Neural cell (in vitro differentiated cells): ENCODE results near the gene AEBP2. TPM values are rescaled to one million over a fixed set of nuclear protein-coding genes. Genes with fewer than 3 reads are reported as not detected.

Source experiments
- H2AFZ ChIP-seq: fragments of 200-600, 300-800 bp; sonication (generic), shearing (Covaris generic); 2 replicates; pipeline ENCODE4 v1.6.0; 2014; ENCODE audit warnings: low read depth, mild to moderate bottlenecking, antibody characterized with exemption, low read length, moderate library complexity
- H3F3A ChIP-seq: fragments of 200-600 bp; shearing (Covaris generic); 2 replicates; pipeline ENCODE4 v1.6.1; 2016; ENCODE audit warnings: mild to moderate bottlenecking, moderate library complexity, mixed read lengths, antibody characterized with exemption, low read length; ENCODE audit not compliant: insufficient read depth, poor library complexity, severe bottlenecking
- H3K27ac ChIP-seq: fragments of 200-600, 300-800 bp; sonication (generic), shearing (Covaris generic); 2 replicates; pipeline ENCODE4 v1.5.1; 2014; ENCODE audit warnings: mild to moderate bottlenecking, low read length, moderate library complexity
- H3K27me3 ChIP-seq: fragments of 300-800, 200-600 bp; sonication (generic), shearing (Covaris generic); 2 replicates; pipeline ENCODE4 v1.6.0; 2014; ENCODE audit warnings: mild to moderate bottlenecking, low read depth, low read length, moderate library complexity; ENCODE audit not compliant: insufficient read depth
- H3K36me3 ChIP-seq: fragments of 300-800, 200-600 bp; sonication (generic), shearing (Covaris generic); 2 replicates; pipeline ENCODE4 v1.5.1; 2014; ENCODE audit warnings: mild to moderate bottlenecking, antibody characterized with exemption, low read length, moderate library complexity; ENCODE audit not compliant: insufficient read depth
- H3K4me2 ChIP-seq: fragments of 300-800, 200-600 bp; sonication (generic), shearing (Covaris generic); 2 replicates; pipeline ENCODE4 v1.6.0; 2014; ENCODE audit warnings: mild to moderate bottlenecking, low read length
- H3K4me3 ChIP-seq: fragments of 300-800, 200-600 bp; sonication (generic), shearing (Covaris generic); 2 replicates; pipeline ENCODE4 v1.5.1; 2014; ENCODE audit warnings: mild to moderate bottlenecking, low read length, moderate library complexity
- H3K79me2 ChIP-seq: fragments of 200-600 bp; shearing (Covaris generic); replicated peaks from 2 replicates; pipeline ENCODE4 v1.6.0; 2014; ENCODE audit warnings: mild to moderate bottlenecking, low read length, moderate library complexity; ENCODE audit not compliant: insufficient read depth
- H3K9ac ChIP-seq: fragments of 300-800, 200-600 bp; sonication (generic), shearing (Covaris generic); 2 replicates; pipeline ENCODE4 v1.6.1; 2016; ENCODE audit warnings: mild to moderate bottlenecking, low read length, mixed read lengths
- H3K9me2 ChIP-seq: fragments of 200-600 bp; shearing (Covaris generic); 2 replicates; pipeline ENCODE4 v1.6.1; 2016; ENCODE audit warnings: mild to moderate bottlenecking, low read length, mixed read lengths; ENCODE audit not compliant: insufficient read depth
- H3K9me3 ChIP-seq: fragments of 200-600, 300-800 bp; sonication (generic), shearing (Covaris generic); 2 replicates; pipeline ENCODE4 v1.6.1; 2016; ENCODE audit warnings: mild to moderate bottlenecking, mixed run types, low read length, moderate library complexity, mixed read lengths
- H4K20me1 ChIP-seq: fragments of 200-600 bp; shearing (Covaris generic); 2 replicates; pipeline ENCODE4 v1.6.1; 2016; ENCODE audit warnings: mild to moderate bottlenecking, mixed run types; ENCODE audit not compliant: insufficient read depth
- CTCF ChIP-seq: fragments of 450-650 bp; IDR thresholded peaks from 2 replicates; pipeline ENCODE4 v1.5.1; 2014; ENCODE audit warnings: antibody characterized with exemption, mild to moderate bottlenecking, moderate library complexity; ENCODE audit not compliant: poor library complexity, severe bottlenecking
- EP300 ChIP-seq: fragments of 450-650 bp; conservative IDR thresholded peaks from 2 replicates; pipeline ENCODE4 v1.6.1; 2014; ENCODE audit warnings: antibody characterized with exemption, mild to moderate bottlenecking, moderate library complexity; ENCODE audit not compliant: poor library complexity, severe bottlenecking
- EZH2 ChIP-seq: fragments of 200-600, 300-800 bp; shearing (Covaris generic), sonication (generic); IDR thresholded peaks from 2 replicates; pipeline ENCODE4 v1.6.1; 2014; ENCODE audit warnings: antibody characterized with exemption, low read length, borderline replicate concordance, mild to moderate bottlenecking; ENCODE audit not compliant: insufficient read depth, poor library complexity, severe bottlenecking
- MXI1 ChIP-seq: fragments of 450-650 bp; conservative IDR thresholded peaks from 2 replicates; pipeline ENCODE4 v1.6.1; 2014; ENCODE audit warnings: antibody characterized with exemption, mild to moderate bottlenecking; ENCODE audit not compliant: poor library complexity, severe bottlenecking
- POLR2AphosphoS5 ChIP-seq: IDR thresholded peaks from 2 replicates; pipeline ENCODE4 v1.6.1; 2012
- RAD21 ChIP-seq: fragments of 450-650 bp; conservative IDR thresholded peaks from 2 replicates; pipeline ENCODE4 v1.6.1; 2014; ENCODE audit warnings: antibody characterized with exemption, mild to moderate bottlenecking, moderate library complexity
- REST ChIP-seq: IDR thresholded peaks from 2 replicates; pipeline ENCODE4 v1.6.1; 2012; ENCODE audit warnings: borderline replicate concordance
- SMC3 ChIP-seq: fragments of 450-650 bp; conservative IDR thresholded peaks from 2 replicates; pipeline ENCODE4 v1.6.1; 2014; ENCODE audit warnings: antibody characterized with exemption, mild to moderate bottlenecking, moderate library complexity; ENCODE audit not compliant: poor library complexity
- TAF1 ChIP-seq: IDR thresholded peaks from 2 replicates; pipeline ENCODE4 v1.6.1; 2012; ENCODE audit warnings: low read depth
- polyA plus RNA-seq: library from polyadenylated mRNA; depleted of rRNA; stranded (reverse); fragments of >200 nt; gene quantifications from 2 replicates; pipeline ENCODE4 v1.2.3, GENCODE V29; 2014

AEBP2 gene
- polyA plus RNA-seq, 1 donor from 2014 or later, result 20.5 TPM

GRCh38 chr12:19431407-19432308, 7.6 kb upstream of the AEBP2 start:
- Histone ChIP-seq H3K79me2 (no peaks in the 10 kb centered on the region), H3K9ac (no peak overlapping the region), H3K36me3 (no peaks in the 10 kb centered on the region), H3F3A (no peaks in the 10 kb centered on the region), H3K9me3 (no peaks in the 10 kb centered on the region), H4K20me1 (no peaks in the 10 kb centered on the region), H3K27me3 (no peaks in the 10 kb centered on the region), H3K9me2 (no peaks in the 10 kb centered on the region), H3K4me3 (no peak overlapping the region), H3K27ac (no peak overlapping the region), H3K4me2 (no peak overlapping the region), H2AFZ (no peak overlapping the region)
- no peak for TF ChIP-seq REST
- no peak for TF ChIP-seq EZH2
- TF ChIP-seq MXI1, result no peak
- TF ChIP-seq TAF1, result no peak
- TF ChIP-seq POLR2AphosphoS5, result no peak
- no peak for TF ChIP-seq SMC3
- TF ChIP-seq EP300, result no peak

- Histone ChIP-seq H3K27ac (no peak overlapping the region), H4K20me1 (no peaks in the 10 kb centered on the region), H3K79me2 (no peaks in the 10 kb centered on the region), H3F3A (no peaks in the 10 kb centered on the region), H3K9me3 (no peaks in the 10 kb centered on the region), H3K4me3 (no peak overlapping the region), H3K4me2 (no peak overlapping the region), H3K9me2 (no peaks in the 10 kb centered on the region), H3K9ac (no peak overlapping the region), H2AFZ (no peak overlapping the region), H3K27me3 (no peaks in the 10 kb centered on the region), H3K36me3 (no peaks in the 10 kb centered on the region)
- TF ChIP-seq SMC3 (no peak), EP300 (no peak), POLR2AphosphoS5 (no peak), REST (no peak), MXI1 (no peak), RAD21 (no peak), EZH2 (no peak), CTCF (no peak), TAF1 (no peak)
Measured at GRCh38 chr12:19432309-19433170, 6.8 kb upstream of the AEBP2 start.
